Small intestine (tissue), 7 donors: ENCODE results near the gene FNDC3B. TPM values are rescaled to one million over a fixed set of nuclear protein-coding genes. Genes with fewer than 3 reads are reported as not detected.

ENCODE experiments used
- DNase-seq, 2 donors: peaks; one replicate each; pipeline versions ENCODE4 v3.0.0 to v3.0.0-alpha.2; 2013
- FAIRE-seq: peaks from 2 replicates; lab custom pipeline; 2012; peaks lifted over from hg19 to GRCh38; lab: Jason Lieb, UNC
- H3K27ac ChIP-seq, 3 donors: one replicate each; pipeline ENCODE4 v1.5.1; 2013; ENCODE audit warnings: low read length in 2 of 3, mild to moderate bottlenecking in 2 of 3, control low read depth in 1 of 3, inconsistent platforms in 1 of 3, low read depth in 1 of 3, moderate library complexity in 1 of 3
- H3K27me3 ChIP-seq, 3 donors: one replicate each; pipeline ENCODE4 v1.6.1; 2013; ENCODE audit warnings: low read length in 3 of 3, inconsistent platforms in 1 of 3; ENCODE audit not compliant: control insufficient read depth in 3 of 3, insufficient read depth in 3 of 3
- H3K36me3 ChIP-seq, 3 donors: one replicate each; pipeline ENCODE4 v1.6.1; 2013; ENCODE audit warnings: low read length in 3 of 3, inconsistent platforms in 1 of 3, low read depth in 1 of 3, mild to moderate bottlenecking in 1 of 3, moderate library complexity in 1 of 3; ENCODE audit not compliant: control insufficient read depth in 3 of 3, insufficient read depth in 2 of 3
- H3K4me1 ChIP-seq, 3 donors: one replicate each; pipeline ENCODE4 v1.6.1; 2013; ENCODE audit warnings: low read length in 2 of 3, inconsistent platforms in 1 of 3, low read depth in 1 of 3, mild to moderate bottlenecking in 1 of 3, moderate library complexity in 1 of 3; ENCODE audit not compliant: control insufficient read depth in 3 of 3, insufficient read depth in 2 of 3
- H3K4me3 ChIP-seq, 3 donors: one replicate each; pipeline ENCODE4 v1.5.1; 2013; ENCODE audit warnings: low read length in 3 of 3, control low read depth in 1 of 3, inconsistent platforms in 1 of 3, low read depth in 1 of 3, mild to moderate bottlenecking in 1 of 3, moderate library complexity in 1 of 3
- H3K9me3 ChIP-seq, 2 donors: one replicate each; pipeline ENCODE4 v1.6.1; 2013; ENCODE audit warnings: low read depth in 1 of 2, low read length in 1 of 2; ENCODE audit not compliant: control insufficient read depth in 2 of 2, insufficient read depth in 1 of 2
- WGBS, 3 donors: extraction: QIAGEN DNeasy Blood & Tissue Kit; methylation state at CpG; one replicate each; pipeline ENCODE4 v1.1.7; 2013; 5-methylcytosine and 5-hydroxymethylcytosine counted together
- polyA plus RNA-seq, 4 donors: library from polyadenylated mRNA; stranded (reverse) in 3 of 4; unstranded in 1 of 4; fragments of 200-250 nt in 3 of 4; fragments of 120-200 nt in 1 of 4; gene quantifications; one replicate each; pipeline versions ENCODE4 v1.2.1 to v1.2.3, GENCODE V29; 2013
- donor health status: healthy with polysubstance abuse.
- donor health status: control.
- donor health status: control.
- donor health status: Bipolar disorder and iron deficiency.
- donor health status: healthy.

The FNDC3B gene
- polyA plus RNA-seq, 4 donors, result 6.0 to 24.7 (median 10.1) TPM

DNA sequence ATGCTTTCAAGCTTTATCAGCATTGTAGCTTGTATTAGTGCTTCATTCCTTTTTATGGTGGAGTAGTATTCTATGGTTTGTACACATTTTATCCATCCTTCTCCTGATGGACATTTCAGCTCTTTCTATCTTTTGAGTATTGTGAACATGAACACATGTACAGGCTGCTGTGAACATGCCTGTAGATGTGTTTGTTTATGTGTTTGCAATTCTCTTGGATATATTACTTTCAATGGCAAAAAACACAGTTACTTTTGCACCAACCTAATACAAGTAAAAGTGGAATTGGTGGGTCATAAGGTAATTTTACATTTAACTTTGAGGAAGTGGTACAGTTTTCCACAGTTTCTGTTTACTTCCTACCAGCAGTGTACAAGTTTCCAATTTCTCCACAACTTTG is 180.4 kb downstream of the FNDC3B start:
- Histone ChIP-seq H3K27me3 (no peaks in the 10 kb centered on the region), H3K4me3 (no peak overlapping the region), H3K4me1 (peaks cover 0 to 18% (median 2%) of the 10 kb centered on the region in 3 donors), H3K9me3 (no peaks in the 10 kb centered on the region), H3K27ac (no peak overlapping the region), H3K36me3 (peaks cover 0 to 3% (median 0%) of the 10 kb centered on the region in 3 donors)
- FAIRE-seq, result no peak
- DNase-seq, result no peak

DNA sequence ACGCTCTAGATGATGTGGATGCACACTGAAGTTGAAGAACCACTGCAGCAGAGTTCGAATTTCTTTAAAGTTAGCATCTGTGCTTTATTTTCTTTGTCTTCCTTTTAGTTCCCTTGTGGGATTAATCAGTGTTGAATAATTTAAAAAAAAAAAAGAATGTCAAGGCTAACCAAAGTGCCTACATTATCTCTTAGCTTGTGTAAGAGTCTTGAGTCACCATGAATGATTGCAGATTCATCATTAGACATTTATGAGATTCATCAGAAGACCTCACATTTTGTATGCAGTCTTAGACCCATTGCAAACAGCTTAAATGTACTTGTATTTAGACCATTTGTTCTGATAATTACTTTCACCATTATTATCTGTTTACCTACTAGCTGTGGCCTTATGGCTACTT is 182.2 kb downstream of the FNDC3B start:
- DNase-seq (no peak), FAIRE-seq (no peak)
- H3K4me3 ChIP-seq, result no peak overlapping the region
- peaks cover 0 to 18% (median 2%) of the 10 kb centered on the region in 3 donors for H3K4me1 ChIP-seq
- 89 to 92% (median 91%) methylated on average over 2 of the region's 2 CpGs for WGBS, 3 donors
- no peak overlapping the region for H3K27ac ChIP-seq
- H3K27me3 ChIP-seq, result no peaks in the 10 kb centered on the region
- no peaks in the 10 kb centered on the region for H3K36me3 ChIP-seq
- H3K9me3 ChIP-seq, result no peaks in the 10 kb centered on the region

DNA sequence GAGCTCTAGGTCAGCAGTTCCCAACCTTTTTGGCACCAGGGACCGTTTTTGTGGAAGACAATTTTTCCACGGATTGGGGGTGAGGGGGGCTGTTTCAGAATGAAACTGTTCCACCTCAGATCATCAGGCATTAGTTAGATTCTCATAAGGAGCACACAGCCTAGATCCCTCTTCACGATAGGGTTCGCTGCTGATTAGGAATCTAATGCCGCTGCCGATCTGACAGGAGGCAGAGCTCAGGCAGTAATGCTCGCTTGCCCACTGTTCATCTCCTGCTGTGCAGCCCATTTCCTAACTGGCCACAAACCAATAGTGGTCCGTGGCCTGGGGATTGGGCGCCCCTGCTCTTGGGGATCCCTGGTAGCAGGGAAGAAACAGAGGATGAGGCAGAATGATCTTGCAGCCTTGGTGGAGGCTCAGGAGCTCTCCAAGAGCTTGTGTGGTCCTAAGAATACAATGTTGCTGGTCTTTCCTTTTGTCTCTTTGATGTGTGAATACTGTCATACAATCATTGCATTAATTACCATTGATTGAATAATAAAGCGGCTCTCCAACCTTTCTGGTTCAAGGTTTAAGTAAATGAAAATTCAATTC is 183.2 kb downstream of the FNDC3B start:
- Histone ChIP-seq H3K4me3 (no peak overlapping the region), H3K4me1 (peaks cover 0 to 15% (median 2%) of the 10 kb centered on the region in 3 donors), H3K27ac (no peak overlapping the region), H3K9me3 (no peaks in the 10 kb centered on the region), H3K36me3 (peaks cover 0 to 4% (median 0%) of the 10 kb centered on the region in 3 donors), H3K27me3 (no peaks in the 10 kb centered on the region)
- 83 to 95% (median 92%) methylated on average over 10 of the region's 10 CpGs for WGBS, 3 donors
- DNase-seq, result no peak
- FAIRE-seq, result no peak

DNA sequence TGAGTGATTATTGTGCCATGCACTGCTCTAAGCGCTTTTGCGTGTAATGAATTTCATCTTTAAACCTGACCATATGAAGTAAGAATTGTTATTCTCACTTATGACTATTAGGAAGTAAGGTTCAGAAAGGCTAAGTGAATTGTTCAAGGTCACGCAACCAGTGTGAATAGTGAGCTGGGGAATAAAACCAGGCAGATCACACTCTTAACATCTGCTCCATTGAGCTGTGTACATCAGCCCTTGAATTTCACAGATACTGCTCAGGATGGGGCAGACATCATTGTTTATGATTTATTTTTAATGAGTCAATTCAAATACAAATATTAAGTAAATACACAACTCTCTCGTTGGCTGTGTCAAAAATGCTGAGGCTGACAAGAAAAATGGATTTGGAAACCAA is 184.5 kb downstream of the FNDC3B start:
- Histone ChIP-seq H3K36me3 (peaks cover 0 to 4% (median 0%) of the 10 kb centered on the region in 3 donors), H3K4me1 (peaks cover 0 to 9% (median 2%) of the 10 kb centered on the region in 3 donors), H3K27ac (no peak overlapping the region), H3K9me3 (no peaks in the 10 kb centered on the region), H3K4me3 (no peak overlapping the region), H3K27me3 (no peaks in the 10 kb centered on the region)
- WGBS, 3 donors, result 87 to 94% (median 92%) methylated on average over 4 of the region's 4 CpGs
- FAIRE-seq (no peak), DNase-seq (no peak)

DNA sequence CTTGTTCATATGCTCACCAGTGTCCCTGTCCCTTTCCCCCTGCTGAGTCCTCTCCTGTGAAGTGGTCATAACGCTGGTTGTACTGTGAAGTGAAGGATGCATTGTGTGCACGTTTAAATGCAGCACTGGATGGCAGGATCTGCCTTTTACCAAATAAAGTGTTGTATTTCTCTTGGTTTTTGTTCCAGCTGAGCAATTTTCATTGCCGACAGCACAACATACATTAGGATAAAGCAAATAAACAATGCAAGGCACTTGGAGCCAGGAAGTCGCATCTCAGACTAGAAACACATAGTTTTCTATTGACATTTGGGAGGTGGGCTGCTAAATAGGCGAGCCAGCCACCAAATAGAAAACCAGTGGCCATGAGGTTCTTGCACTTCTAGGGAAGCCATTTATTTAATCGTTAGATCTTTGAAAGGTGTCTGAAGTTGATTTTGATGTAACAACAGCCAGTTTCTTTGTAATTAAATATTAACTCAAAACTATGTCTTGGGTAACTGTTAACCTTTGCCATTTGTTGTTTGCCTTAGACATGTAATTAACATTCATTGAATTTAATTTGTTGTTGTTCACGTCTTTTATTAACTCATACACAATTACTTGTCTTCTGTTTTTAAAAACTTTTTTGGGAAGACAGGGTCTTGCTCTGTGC is 185.3 kb downstream of the FNDC3B start:
- no peaks in the 10 kb centered on the region for H3K27me3 ChIP-seq
- no peaks in the 10 kb centered on the region for H3K9me3 ChIP-seq
- no peak for DNase-seq
- 66 to 77% (median 73%) methylated on average over 7 of the region's 7 CpGs for WGBS, 3 donors
- peaks cover 0 to 6% (median 2%) of the 10 kb centered on the region in 3 donors for H3K4me1 ChIP-seq
- no peak for FAIRE-seq
- H3K36me3 ChIP-seq, result peaks cover 0 to 4% (median 0%) of the 10 kb centered on the region in 3 donors
- H3K27ac ChIP-seq, result no peak overlapping the region
- no peak overlapping the region for H3K4me3 ChIP-seq

DNA sequence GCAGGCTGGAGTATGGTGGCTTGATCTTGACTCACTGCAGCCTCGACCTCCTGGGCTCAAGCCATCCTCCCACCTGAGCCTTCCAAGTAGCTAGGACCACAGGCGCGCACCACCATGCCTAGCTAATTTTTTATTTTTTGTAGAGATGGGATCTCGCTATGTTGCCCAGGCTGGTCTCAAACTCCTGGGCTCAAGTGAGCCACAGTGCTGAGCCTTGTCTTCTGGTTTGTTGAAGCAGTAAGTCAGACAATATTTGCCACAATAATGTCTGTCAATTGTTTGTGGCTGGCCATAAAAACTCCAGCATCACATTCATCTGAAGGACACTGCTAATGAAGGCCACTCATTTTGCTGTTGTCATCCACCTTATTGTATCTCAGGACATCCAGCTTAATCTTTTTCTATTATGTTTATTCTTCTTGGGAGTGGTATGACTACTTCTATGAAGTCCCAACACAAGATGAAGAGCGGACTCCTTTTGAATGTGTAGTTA is 185.9 kb downstream of the FNDC3B start:
- WGBS, 3 donors, result 86 to 95% (median 88%) methylated on average over 5 of the region's 5 CpGs
- DNase-seq (no peak), FAIRE-seq (no peak)
- Histone ChIP-seq H3K36me3 (peaks cover 0 to 4% (median 0%) of the 10 kb centered on the region in 3 donors), H3K4me3 (no peak overlapping the region), H3K4me1 (peaks cover 0 to 6% (median 2%) of the 10 kb centered on the region in 3 donors), H3K27me3 (no peaks in the 10 kb centered on the region), H3K9me3 (no peaks in the 10 kb centered on the region), H3K27ac (no peak overlapping the region)

DNA sequence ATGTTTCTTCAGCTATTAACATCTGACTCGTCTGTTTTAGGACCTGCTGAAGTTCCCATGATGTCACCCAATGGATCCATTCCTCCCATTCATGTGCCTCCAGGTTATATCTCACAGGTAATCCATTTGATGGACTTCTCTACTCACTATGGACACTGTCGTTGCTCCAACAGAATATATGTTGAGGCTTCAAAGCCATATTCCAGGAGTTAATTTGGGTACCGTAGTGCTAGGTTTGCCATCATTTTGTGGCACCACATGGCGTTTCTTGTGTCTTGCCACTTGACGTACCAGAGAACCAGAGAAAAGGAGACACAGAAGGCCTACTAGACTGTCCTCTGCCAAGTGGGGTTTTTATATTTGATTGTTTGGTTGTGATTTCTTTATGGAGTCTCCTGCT is 187.5 kb downstream of the FNDC3B start:
- H3K27me3 ChIP-seq, result no peaks in the 10 kb centered on the region
- no peak overlapping the region for H3K27ac ChIP-seq
- 94 to 97% (median 96%) methylated on average over 5 of the region's 5 CpGs for WGBS, 3 donors
- H3K36me3 ChIP-seq, result peaks cover 0 to 4% (median 3%) of the 10 kb centered on the region in 3 donors
- H3K9me3 ChIP-seq, result no peaks in the 10 kb centered on the region
- no peak for FAIRE-seq
- DNase-seq, result no peak
- H3K4me3 ChIP-seq, result no peak overlapping the region
- peaks cover 0 to 2% (median 0%) of the 10 kb centered on the region in 3 donors for H3K4me1 ChIP-seq

DNA sequence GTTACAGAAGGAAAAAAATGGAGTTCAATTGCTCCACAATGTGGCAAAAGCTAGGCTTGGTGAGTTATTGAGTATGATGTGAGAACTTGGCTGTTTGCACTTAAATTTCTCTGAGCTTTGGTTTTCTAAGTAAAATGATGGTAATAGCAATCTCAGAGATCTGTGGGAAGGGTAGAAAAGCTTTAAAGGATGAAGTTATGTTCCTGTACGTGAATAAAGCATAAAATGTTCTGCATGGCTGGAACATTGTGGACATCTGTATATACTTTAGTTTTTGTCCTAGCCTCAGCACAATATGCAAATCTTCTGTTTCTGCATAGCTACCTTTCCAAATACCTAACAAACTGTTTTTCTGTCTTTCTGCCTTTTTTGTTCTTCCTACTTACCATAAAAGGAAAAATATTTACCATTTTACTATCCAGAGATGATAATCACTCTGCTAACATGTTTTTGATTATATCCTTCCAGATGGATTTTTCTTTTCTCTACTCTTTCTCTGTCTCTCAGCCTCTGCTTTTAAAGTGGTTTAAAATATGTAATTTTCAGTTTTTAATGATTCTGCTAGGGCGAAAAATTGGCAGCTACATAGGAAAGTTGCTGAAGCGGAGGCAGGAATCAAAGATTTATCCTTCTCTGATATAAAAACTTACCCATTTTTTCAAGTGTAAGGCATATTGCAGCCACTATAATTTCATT is 188.1 kb downstream of the FNDC3B start:
- no peak for DNase-seq
- Histone ChIP-seq H3K4me1 (peaks cover 0 to 2% (median 0%) of the 10 kb centered on the region in 3 donors), H3K36me3 (peaks cover 0 to 4% (median 3%) of the 10 kb centered on the region in 3 donors), H3K27ac (no peak overlapping the region), H3K4me3 (no peak overlapping the region), H3K27me3 (no peaks in the 10 kb centered on the region), H3K9me3 (no peaks in the 10 kb centered on the region)
- FAIRE-seq, result no peak
- WGBS, 3 donors, result 88 to 96% (median 96%) methylated on average over 3 of the region's 3 CpGs
